ENCODE measurements around the gene MPP1. TPM values are rescaled to one million over a fixed set of nuclear protein-coding genes. Genes with fewer than 3 reads are reported as not detected.

The MPP1 gene
- total RNA-seq, 2 donors from 2014 or later, result 20.1 to 27.5 TPM

DNA sequence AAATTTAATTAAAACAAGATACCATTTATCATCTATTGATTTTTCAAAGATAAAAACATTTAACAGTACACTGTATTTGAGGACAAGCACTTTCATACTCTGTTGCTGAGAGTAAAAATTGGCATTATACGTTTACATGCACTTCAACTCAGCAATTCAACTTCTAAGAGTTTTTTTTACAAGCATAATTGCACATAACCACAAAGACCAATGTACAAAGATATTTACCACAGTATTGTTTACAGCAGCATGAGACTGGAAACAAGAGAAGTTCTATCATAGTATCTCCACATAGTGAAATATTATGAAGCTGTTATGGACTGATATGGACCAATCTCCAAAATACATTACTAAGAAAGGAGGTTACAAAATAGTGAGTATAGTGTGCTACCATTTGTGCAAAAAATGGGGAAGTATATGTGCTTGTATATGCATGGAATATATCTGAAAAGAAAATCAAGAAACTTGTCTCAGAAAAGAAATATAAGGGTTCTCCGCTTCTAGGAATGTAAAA, 65.3 kb downstream of the MPP1 start:
- no peaks in the 10 kb centered on the region for H3K27me3 ChIP-seq
- peaks cover 0 to 3% of the 10 kb centered on the region in 2 donors for H3K9me3 ChIP-seq
- peaks cover 0 to 31% of the 10 kb centered on the region in 2 donors for H3K4me1 ChIP-seq
- H3K4me3 ChIP-seq, result no peak overlapping the region
- no peaks in the 10 kb centered on the region for H3K36me3 ChIP-seq
- DNase-seq (ENCODE audit: low spot score), result no peak
- TF ChIP-seq, protein P1, sequence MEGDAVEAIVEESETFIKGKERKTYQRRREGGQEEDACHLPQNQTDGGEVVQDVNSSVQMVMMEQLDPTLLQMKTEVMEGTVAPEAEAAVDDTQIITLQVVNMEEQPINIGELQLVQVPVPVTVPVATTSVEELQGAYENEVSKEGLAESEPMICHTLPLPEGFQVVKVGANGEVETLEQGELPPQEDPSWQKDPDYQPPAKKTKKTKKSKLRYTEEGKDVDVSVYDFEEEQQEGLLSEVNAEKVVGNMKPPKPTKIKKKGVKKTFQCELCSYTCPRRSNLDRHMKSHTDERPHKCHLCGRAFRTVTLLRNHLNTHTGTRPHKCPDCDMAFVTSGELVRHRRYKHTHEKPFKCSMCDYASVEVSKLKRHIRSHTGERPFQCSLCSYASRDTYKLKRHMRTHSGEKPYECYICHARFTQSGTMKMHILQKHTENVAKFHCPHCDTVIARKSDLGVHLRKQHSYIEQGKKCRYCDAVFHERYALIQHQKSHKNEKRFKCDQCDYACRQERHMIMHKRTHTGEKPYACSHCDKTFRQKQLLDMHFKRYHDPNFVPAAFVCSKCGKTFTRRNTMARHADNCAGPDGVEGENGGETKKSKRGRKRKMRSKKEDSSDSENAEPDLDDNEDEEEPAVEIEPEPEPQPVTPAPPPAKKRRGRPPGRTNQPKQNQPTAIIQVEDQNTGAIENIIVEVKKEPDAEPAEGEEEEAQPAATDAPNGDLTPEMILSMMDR (IDR thresholded peaks at IDR 0.05), result no peak
- no peak overlapping the region for H3K27ac ChIP-seq

DNA sequence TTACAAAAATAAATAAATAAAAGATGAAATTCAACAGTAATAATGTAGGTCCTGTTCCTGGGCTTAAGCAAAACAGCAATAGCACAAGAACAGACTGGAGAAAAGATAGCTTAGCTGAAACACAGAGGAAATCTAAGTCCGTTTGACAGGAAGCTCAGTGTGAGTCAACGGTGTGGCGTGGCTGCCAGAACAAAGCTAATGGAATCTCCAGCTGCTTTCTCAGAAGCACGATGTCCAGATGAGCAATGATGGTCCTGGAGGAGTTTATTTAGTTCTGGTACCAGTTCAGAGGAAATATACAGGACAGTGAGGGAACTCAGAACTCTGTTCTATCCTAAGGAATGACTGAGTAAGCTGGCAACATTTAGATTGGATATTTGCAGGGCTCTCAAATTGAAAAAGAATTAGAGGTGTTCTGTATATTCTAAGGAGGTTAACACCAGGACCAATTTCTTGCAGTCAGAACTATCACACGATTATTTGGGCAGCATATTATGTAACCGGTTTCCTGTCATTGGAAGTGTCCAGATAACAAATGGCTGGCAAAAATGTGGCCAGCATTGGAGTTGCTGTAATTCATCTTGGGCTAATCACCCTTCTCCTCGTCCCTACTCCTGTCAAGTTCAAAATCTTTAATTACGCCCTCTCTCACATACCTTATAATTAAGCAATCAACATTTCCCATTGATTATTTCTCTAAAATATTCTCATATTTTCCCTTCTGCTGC, 67.1 kb downstream of the MPP1 start:
- no peaks in the 10 kb centered on the region for H3K36me3 ChIP-seq
- DNase-seq (ENCODE audit: low spot score), result no peak
- H3K4me3 ChIP-seq, result no peak overlapping the region
- H3K4me1 ChIP-seq, result peaks cover 0 to 49% of the 10 kb centered on the region in 2 donors
- peak overlapping the region; percentile 62 to 82 for H3K27ac ChIP-seq
- H3K27me3 ChIP-seq, result no peaks in the 10 kb centered on the region
- TF ChIP-seq, protein P1 (IDR thresholded peaks at IDR 0.05), result no peak
- H3K9me3 ChIP-seq, result no peaks in the 10 kb centered on the region

DNA sequence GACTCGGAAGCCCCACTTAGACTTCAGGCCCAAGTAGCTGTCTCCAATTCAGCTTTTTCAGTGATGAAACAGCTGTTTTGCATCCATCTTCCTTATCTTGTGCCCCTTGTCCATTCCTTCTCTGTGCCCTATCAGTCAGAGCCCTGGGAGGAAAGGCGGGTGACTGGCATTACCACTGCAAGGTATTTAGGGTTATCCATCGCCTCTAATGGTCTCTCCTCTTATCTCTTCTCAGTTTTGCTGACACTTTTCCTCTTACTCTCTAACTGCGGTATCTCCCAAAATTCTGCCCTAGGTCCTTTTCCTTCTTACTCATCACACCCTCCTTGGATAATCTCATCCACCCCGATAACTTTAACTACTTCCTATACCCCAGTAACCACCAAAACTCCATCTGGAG, 68.1 kb downstream of the MPP1 start:
- H3K36me3 ChIP-seq, result no peaks in the 10 kb centered on the region
- peak overlapping the region; percentile 62 to 82 for H3K27ac ChIP-seq
- no peak for DNase-seq (ENCODE audit: low spot score)
- no peak overlapping the region for H3K4me3 ChIP-seq
- no peaks in the 10 kb centered on the region for H3K9me3 ChIP-seq
- peaks cover 0 to 59% of the 10 kb centered on the region in 2 donors for H3K4me1 ChIP-seq
- no peaks in the 10 kb centered on the region for H3K27me3 ChIP-seq
- TF ChIP-seq, protein P1 (IDR thresholded peaks at IDR 0.05), result no peak

DNA sequence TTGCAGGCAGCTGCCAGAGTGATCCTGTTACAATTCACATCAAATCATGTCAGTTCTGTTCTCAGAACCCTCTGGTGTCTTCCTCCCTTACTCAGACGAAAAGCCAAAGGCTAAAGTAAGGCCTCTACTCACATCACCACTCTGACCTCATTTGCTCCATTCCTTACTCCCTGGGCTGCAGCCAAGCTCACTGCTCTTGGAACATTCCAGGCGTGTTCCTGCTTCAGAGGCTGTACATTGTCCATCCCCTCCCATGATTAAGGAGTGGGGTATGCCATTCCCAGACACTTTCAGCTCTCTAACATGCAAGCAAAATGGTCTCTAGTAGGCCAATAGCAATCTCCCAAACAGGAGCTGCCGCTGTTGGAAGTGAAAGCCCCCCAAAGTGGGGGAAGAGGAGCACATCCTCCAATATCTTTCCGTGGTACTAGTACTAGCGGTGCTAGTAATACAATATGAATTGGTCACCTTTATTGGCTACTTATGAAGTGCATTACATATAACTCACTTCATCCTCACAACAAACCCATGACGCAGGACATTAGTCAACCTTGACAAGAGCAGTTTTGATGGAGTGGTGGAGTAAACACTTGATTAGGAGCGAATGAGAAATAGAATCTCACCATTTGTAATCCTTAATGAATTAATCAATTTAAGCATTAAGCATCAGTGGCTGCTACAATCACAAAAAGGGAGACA, 69.4 kb downstream of the MPP1 start:
- Histone ChIP-seq H3K4me1 (peaks cover 0 to 72% of the 10 kb centered on the region in 2 donors), H3K36me3 (no peaks in the 10 kb centered on the region), H3K9me3 (no peaks in the 10 kb centered on the region), H3K27ac (peak overlapping the region; percentile 62 to 82), H3K27me3 (no peaks in the 10 kb centered on the region), H3K4me3 (no peak overlapping the region)
- TF ChIP-seq, protein P1 (IDR thresholded peaks at IDR 0.05), result no peak
- no peak for DNase-seq (ENCODE audit: low spot score)

DNA sequence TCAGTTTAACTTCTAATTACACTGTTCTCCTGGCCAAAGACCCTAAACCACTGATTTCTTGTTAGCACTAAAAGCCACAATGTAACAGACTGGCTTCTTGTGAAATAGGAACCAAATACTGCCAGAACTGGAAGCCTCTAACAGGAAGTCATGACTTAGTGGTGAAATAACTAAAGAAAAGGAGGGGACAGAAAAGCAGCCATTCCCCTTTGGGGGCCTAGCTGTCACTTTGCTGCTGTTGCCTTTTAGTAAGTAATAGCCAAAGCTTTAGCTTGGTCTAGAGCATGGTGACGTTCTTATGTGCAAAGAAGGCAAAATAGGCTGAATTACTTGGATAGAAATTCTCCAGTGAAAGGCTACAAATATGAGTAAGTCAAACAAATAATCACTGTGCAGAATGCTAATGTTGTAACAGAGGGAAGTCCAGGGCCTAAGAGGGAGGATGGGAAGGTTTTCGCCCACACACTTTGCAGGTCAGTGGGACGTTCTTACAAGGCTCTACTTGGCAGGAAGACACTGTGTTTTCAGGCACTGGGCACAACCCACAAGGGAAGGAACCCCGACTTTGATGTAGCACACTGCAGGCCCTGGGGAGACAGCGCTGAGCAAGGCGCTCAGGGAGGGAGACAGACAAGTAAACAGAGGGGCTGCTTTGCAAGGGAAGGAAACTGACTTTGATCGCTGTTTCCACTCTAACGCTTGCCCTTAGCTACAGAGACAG, 71.1 kb downstream of the MPP1 start:
- H3K27ac ChIP-seq, result peak overlapping the region; percentile 62 to 82
- TF ChIP-seq, protein P1 (IDR thresholded peaks at IDR 0.05), result no peak
- no peak overlapping the region for H3K4me3 ChIP-seq
- H3K36me3 ChIP-seq, result no peaks in the 10 kb centered on the region
- H3K9me3 ChIP-seq, result no peaks in the 10 kb centered on the region
- H3K4me1 ChIP-seq, result peaks cover 0 to 88% of the 10 kb centered on the region in 2 donors
- no peaks in the 10 kb centered on the region for H3K27me3 ChIP-seq
- DNase-seq (ENCODE audit: low spot score), result no peak

Measured in right atrium auricular region (tissue), 2 donors.